Lower leg skin (tissue), 4 donors: ENCODE results near the gene GMPR. TPM values are rescaled to one million over a fixed set of nuclear protein-coding genes. Genes with fewer than 3 reads are reported as not detected.
A peak's percentile ranks its signal among the peaks of the same experiment; 100 is the strongest.

ENCODE experiments used
- DNase-seq, 2 donors: peaks; one replicate each; pipeline ENCODE4 v3.0.0-alpha.2; 2019; ENCODE audit warnings: low spot score in 2 of 2
- H3K4me3 ChIP-seq: fragments of 200-600 bp; sonication (generic); 2 replicates; pipeline ENCODE4 v1.5.1; 2017; ENCODE audit warnings: mild to moderate bottlenecking, low read depth; ENCODE audit not compliant: poor library complexity, severe bottlenecking
- CTCF ChIP-seq, 3 donors: fragments of 450-650 bp; IDR thresholded peaks; one replicate each; pipeline ENCODE4 v1.5.1; 2016; ENCODE audit warnings: antibody characterized with exemption in 3 of 3, mild to moderate bottlenecking in 3 of 3, moderate library complexity in 2 of 3
- POLR2A ChIP-seq, 2 donors: fragments of 450-650 bp; IDR thresholded peaks; one replicate each; pipeline ENCODE4 v1.6.1; 2016 to 2017; ENCODE audit warnings: antibody characterized with exemption in 2 of 2, mild to moderate bottlenecking in 1 of 2, moderate library complexity in 1 of 2
- WGBS, 2 donors: methylation state at CpG; one replicate each; pipeline ENCODE4 v1.1.5; 2018; 5-methylcytosine and 5-hydroxymethylcytosine counted together
- intact Hi-C: fragments of 100-400 bp; cut with DNase I; formaldehyde crosslinking; loops from one replicate; pipeline ENCODE4 v1.15.0; 2023; ENCODE audit warnings: low total_unique reads
- total RNA-seq, 4 donors: library from RNA; depleted of rRNA; stranded (reverse); fragments of >200 nt; gene quantifications; one replicate each; pipeline ENCODE4 v1.1.0, GENCODE V29; 2016

GMPR gene
- total RNA-seq, 4 donors from 2014 or later, result 5.2 to 26.7 (median 10.6) TPM

DNA sequence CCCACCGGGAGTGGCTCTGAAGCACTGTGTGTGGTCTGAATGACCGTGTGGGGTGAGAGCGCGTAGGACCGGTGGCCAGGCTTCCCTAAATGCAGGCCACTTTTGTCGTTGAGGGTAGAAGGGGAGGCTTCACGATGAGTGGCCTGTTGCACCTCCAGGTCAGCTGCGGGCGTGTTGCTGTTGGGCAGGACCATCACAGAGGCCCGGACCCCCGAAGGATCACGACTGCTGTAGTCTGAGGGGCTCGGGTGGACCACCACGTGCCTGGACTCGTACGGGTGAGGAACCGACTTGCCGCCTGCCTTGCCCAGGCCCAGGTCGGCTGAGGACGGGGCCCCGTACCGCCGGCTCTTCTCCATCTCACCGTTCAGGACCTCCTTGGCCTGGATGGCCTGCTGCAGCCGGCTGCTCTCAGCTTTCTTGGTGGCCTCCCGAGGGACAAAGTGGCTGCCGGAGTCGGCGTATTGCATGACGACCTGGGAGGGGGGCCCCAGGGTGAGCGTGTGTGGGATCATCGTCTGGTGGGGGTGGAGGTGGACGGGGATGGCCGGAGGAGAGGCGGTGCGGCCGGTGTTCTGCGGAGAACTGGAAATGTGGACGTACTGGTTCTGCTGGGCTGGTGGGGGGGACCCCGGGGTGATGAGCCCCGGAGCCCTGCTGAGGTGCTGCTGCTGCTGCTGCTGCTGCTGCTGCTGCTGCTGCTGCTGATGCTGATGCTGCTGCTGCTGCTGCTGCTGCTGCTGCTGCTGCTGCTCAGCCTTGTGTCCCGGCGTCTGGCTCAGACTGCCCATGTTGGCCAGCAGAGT, 88.8 kb downstream of the GMPR start:
- no peak overlapping the region for H3K4me3 ChIP-seq
- intact Hi-C loops, result no loop called here
- DNase-seq, result no peak
- TF ChIP-seq POLR2A (IDR thresholded peaks at IDR 0.05), result no peak
- WGBS, 2 donors, result 93 to 94% methylated on average over 41 to 43 of the region's 43 CpGs

DNA sequence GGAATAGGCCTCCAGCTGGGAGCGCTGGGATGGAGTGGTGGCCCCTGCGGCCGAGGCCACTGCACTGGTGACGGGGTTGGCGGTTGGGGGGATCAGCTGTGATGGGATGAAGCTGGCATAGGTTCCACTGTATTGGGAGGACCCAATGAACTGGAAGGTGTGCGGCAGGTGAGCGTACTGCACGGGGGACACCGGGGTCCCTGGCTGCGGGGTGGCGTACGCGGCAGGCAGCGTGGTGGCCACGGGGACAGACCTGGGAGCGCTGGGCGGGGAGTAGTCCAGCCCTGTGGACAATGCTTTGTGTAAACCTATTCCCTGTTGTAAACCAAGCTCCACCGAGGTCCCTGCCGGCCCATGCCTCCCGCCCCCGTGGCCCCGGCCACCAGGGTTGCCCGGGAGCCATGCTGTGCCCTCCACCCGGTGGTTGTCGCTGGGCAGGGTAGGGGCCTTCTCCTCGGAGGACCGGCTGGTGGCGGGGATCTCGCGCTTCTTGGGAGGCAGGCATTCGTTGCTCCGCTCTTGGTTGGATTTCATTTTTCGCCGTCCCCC, 89.5 kb downstream of the GMPR start:
- no peak overlapping the region for H3K4me3 ChIP-seq
- no peak for TF ChIP-seq POLR2A (IDR thresholded peaks at IDR 0.05)
- TF ChIP-seq CTCF (IDR thresholded peaks at IDR 0.05), result no peak
- 95 to 98% methylated on average over 34 of the region's 34 CpGs for WGBS, 2 donors
- intact Hi-C loops, result no loop called here
- no peak for DNase-seq

DNA sequence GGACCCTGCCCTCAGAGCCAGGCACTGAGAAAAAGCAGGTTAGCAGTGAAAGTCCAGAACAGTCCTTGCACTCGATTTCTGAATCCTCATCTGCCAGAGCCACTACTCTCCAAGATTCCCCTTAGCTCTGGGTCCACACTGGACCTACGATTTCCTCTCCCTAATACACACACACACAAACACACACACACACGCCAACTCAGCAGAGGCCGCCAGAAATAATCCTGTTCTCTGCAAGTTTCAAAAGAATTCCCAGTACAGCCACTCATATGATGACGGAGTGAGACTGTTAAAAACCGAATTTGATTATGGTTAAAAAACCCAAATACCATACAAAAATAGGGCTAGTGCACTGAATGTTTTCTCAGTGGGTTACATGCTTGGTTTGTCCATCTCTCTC, 90.8 kb downstream of the GMPR start:
- H3K4me3 ChIP-seq, result no peak overlapping the region
- TF ChIP-seq POLR2A (IDR thresholded peaks at IDR 0.05) (no peak), CTCF (IDR thresholded peaks at IDR 0.05) (no peak)
- intact Hi-C loops, result no loop called here
- 80 to 88% methylated on average over 6 of the region's 6 CpGs for WGBS, 2 donors
- no peak for DNase-seq

DNA sequence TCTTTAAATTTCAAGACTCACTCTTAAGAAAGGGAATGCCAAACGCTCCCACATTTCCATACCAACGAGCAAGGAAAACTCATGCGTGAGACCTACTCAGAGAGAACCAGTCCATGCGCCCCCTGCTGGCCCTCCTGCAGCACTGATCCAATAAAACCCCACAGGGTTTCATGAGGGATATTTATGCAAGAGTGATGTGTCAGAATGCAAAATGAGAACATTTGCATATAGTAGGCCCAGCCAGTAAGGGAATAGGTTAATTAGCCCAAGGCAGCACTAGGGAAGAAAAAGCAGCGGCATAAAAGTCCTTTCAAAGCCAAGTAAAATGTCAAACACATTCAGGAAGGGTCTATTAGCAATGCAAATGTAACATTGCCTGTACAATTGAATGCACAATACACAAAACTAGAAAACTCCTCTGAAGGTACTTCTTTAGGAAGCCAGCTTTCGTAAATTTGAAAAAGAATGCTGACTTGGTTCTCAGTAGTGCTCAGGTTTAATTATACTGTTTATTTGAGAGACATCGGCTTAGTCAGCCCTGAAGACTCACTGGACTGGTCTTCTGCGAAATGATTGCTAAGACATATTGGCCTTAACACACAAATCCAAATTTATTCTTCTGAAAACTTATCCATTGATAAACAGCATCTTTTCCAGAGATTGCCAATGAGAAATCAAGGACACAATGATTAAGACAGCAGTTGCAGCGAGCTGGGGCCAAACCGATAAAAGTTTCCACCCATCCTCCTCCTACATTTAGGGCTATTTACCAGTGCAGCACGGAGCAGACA, 93.2 kb downstream of the GMPR start:
- intact Hi-C loops, result loop anchor here (5.0 to 10.0 kb wide), 3 partner anchors 73 to 633 kb away; no protein-coding TSS in a partner anchor
- TF ChIP-seq POLR2A (IDR thresholded peaks at IDR 0.05) (no peak), CTCF (IDR thresholded peaks at IDR 0.05) (peak in 1 of 3 donors; percentile 80)
- no peak for DNase-seq
- no peak overlapping the region for H3K4me3 ChIP-seq
- WGBS, 2 donors, result 19 to 24% methylated on average over 11 of the region's 11 CpGs

DNA sequence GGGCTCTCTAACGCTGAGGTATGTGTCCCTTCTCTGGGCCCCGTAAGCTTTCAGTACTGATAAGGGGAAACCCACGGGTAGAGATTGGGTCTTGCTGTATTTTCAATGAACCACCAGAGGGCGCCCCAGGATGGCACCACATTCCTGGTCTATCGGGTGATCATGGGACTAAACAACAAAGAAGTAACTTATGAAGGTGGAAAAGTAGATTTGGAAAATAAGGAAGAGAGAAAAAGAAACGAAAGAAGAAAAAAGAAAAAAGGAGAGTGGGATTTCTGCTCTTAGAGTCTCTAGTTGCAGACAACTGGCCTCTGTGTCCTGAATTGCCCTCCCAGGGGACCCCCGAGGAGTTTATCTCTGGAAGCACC, 93.8 kb downstream of the GMPR start:
- 7 to 11% methylated on average over 7 of the region's 7 CpGs for WGBS, 2 donors
- no peak overlapping the region for H3K4me3 ChIP-seq
- intact Hi-C loops, result loop anchor here (5.0 to 10.0 kb wide), 3 partner anchors 73 to 633 kb away; no protein-coding TSS in a partner anchor
- DNase-seq, result peak; percentile 83 to 96
- TF ChIP-seq POLR2A (IDR thresholded peaks at IDR 0.05) (no peak), CTCF (IDR thresholded peaks at IDR 0.05) (peak in 1 of 3 donors; percentile 62)

- TF ChIP-seq POLR2A (IDR thresholded peaks at IDR 0.05) (no peak), CTCF (IDR thresholded peaks at IDR 0.05) (no peak)
- WGBS, 2 donors, result 52 to 63% methylated on average over 3 of the region's 3 CpGs
- DNase-seq, result peak in 1 of 2 donors; percentile 36
- no peak overlapping the region for H3K4me3 ChIP-seq
- intact Hi-C loops, result loop anchor here (5.0 to 10.0 kb wide), 3 partner anchors 71 to 631 kb away; no protein-coding TSS in a partner anchor
Observed at GRCh38 chr6:16333580-16333979, 95.2 kb downstream of the GMPR start.
